ENCODE measurements around the gene PPP6R2. TPM values are rescaled to one million over a fixed set of nuclear protein-coding genes. Genes with fewer than 3 reads are reported as not detected.

PPP6R2 gene
- total RNA-seq, 1 experiment from 2014 or later, result 42.6 TPM

GRCh38 chr22:50444663-50445062 is 101.5 kb downstream of the PPP6R2 start:
- no peak overlapping the region for H3K56ac ChIP-seq (ENCODE audit: insufficient read length, low read depth, low read length)
- no peaks in the 10 kb centered on the region for H3K9me3 Mint-ChIP-seq
- no peak overlapping the region for H2BK20ac ChIP-seq (ENCODE audit: low read depth, low read length, poor library complexity, severe bottlenecking)
- H3K9ac ChIP-seq (ENCODE audit: extremely low read depth, insufficient read length, low read length), result no peak overlapping the region
- no peak overlapping the region for H2AK5ac ChIP-seq (ENCODE audit: insufficient read length, low read length)
- no peaks in the 10 kb centered on the region for H3K79me2 ChIP-seq (ENCODE audit: insufficient read depth, low read length)
- TF ChIP-seq, protein P1, sequence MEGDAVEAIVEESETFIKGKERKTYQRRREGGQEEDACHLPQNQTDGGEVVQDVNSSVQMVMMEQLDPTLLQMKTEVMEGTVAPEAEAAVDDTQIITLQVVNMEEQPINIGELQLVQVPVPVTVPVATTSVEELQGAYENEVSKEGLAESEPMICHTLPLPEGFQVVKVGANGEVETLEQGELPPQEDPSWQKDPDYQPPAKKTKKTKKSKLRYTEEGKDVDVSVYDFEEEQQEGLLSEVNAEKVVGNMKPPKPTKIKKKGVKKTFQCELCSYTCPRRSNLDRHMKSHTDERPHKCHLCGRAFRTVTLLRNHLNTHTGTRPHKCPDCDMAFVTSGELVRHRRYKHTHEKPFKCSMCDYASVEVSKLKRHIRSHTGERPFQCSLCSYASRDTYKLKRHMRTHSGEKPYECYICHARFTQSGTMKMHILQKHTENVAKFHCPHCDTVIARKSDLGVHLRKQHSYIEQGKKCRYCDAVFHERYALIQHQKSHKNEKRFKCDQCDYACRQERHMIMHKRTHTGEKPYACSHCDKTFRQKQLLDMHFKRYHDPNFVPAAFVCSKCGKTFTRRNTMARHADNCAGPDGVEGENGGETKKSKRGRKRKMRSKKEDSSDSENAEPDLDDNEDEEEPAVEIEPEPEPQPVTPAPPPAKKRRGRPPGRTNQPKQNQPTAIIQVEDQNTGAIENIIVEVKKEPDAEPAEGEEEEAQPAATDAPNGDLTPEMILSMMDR (conservative IDR thresholded peaks at IDR 0.05), result no peak
- no peaks in the 10 kb centered on the region for H3K9me3 ChIP-seq (ENCODE audit: control insufficient read depth, low read depth, low read length)
- H4K8ac ChIP-seq (replicated peaks; ENCODE audit: insufficient read length, low read depth, low read length), result no peak overlapping the region
- H3K4me1 Mint-ChIP-seq, result peaks cover 3 to 11% of the 10 kb centered on the region in 2 experiments; a peak in 3 of 4 replicates
- no peak overlapping the region for H3K27ac ChIP-seq (ENCODE audit: insufficient read length, low read depth, low read length)
- H3K23ac ChIP-seq (ENCODE audit: insufficient read length, low read depth, low read length), result no peak overlapping the region
- H3K4ac ChIP-seq (ENCODE audit: low read depth, low read length), result no peak overlapping the region
- no peaks in the 10 kb centered on the region for H3K79me1 ChIP-seq (ENCODE audit: insufficient read depth, low read depth, low read length, poor library complexity, severe bottlenecking)
- no peak overlapping the region for H3K18ac ChIP-seq (ENCODE audit: insufficient read length, low read depth, low read length)
- no peak overlapping the region for H2BK15ac ChIP-seq (ENCODE audit: low read depth, low read length)
- no peak overlapping the region for H2BK12ac ChIP-seq (ENCODE audit: insufficient read length, low read depth, low read length)
- no peaks in the 10 kb centered on the region for H3K27me3 ChIP-seq (ENCODE audit: insufficient read depth, low read length)
- H3K4me1 ChIP-seq (ENCODE audit: insufficient read depth, low read length), result no peaks in the 10 kb centered on the region
- H3K36me3 Mint-ChIP-seq (ENCODE audit: insufficient read depth in 1 of 3, low read depth in 3 of 3), result peaks cover 6 to 56% (median 32%) of the 10 kb centered on the region in 3 experiments; a peak in 6 of 7 replicates
- H2BK5ac ChIP-seq (ENCODE audit: insufficient read length, low read length), result no peak overlapping the region
- no peaks in the 10 kb centered on the region for H3K23me2 ChIP-seq (ENCODE audit: insufficient read length, low read depth, low read length, poor library complexity, severe bottlenecking)
- WGBS (ENCODE audit: extremely low coverage, insufficient read length, low lambda C conversion rate), result no CpG with 5 or more reads among the region's 5 CpGs
- no peak overlapping the region for H4K91ac ChIP-seq (ENCODE audit: insufficient read length, low read depth, low read length)
- peak overlapping the region in 1 of 3 experiments; percentile 55; a peak in 1 of 7 replicates for H3K27ac Mint-ChIP-seq
- H2BK120ac ChIP-seq (ENCODE audit: low read depth, low read length, poor library complexity, severe bottlenecking), result no peak overlapping the region
- no peak overlapping the region for H3K4me3 Mint-ChIP-seq
- H3K4me2 ChIP-seq (ENCODE audit: insufficient read depth, insufficient read length, low read length), result no peak overlapping the region
- H3T11ph ChIP-seq (ENCODE audit: low read length), result no peak overlapping the region
- no peak overlapping the region for H3K14ac ChIP-seq (ENCODE audit: insufficient read depth, low read length)
- no peak overlapping the region for H2AFZ ChIP-seq (ENCODE audit: low read length)
- H3K27me3 Mint-ChIP-seq (ENCODE audit: low read depth), result no peaks in the 10 kb centered on the region
- DNase-seq, result no peak
- H4K5ac ChIP-seq (ENCODE audit: insufficient read length, low read depth, low read length), result no peak overlapping the region
- no peaks in the 10 kb centered on the region for H4K20me1 ChIP-seq (ENCODE audit: control insufficient read depth, insufficient read depth, insufficient read length)

Measured in H9 (cell line).